ENCODE results near the gene ABCE1.

- TF ChIP-seq, protein P1, sequence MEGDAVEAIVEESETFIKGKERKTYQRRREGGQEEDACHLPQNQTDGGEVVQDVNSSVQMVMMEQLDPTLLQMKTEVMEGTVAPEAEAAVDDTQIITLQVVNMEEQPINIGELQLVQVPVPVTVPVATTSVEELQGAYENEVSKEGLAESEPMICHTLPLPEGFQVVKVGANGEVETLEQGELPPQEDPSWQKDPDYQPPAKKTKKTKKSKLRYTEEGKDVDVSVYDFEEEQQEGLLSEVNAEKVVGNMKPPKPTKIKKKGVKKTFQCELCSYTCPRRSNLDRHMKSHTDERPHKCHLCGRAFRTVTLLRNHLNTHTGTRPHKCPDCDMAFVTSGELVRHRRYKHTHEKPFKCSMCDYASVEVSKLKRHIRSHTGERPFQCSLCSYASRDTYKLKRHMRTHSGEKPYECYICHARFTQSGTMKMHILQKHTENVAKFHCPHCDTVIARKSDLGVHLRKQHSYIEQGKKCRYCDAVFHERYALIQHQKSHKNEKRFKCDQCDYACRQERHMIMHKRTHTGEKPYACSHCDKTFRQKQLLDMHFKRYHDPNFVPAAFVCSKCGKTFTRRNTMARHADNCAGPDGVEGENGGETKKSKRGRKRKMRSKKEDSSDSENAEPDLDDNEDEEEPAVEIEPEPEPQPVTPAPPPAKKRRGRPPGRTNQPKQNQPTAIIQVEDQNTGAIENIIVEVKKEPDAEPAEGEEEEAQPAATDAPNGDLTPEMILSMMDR (conservative IDR thresholded peaks at IDR 0.05; ENCODE audit: low read depth, low read length), result no peak
- no peak for TF ChIP-seq EZH2phosphoT487 (IDR thresholded peaks at IDR 0.05; ENCODE audit: borderline replicate concordance, low read length)
Observed at GRCh38 chr4:145177906-145178538, 79.9 kb downstream of the ABCE1 start.

Measured in PC-3 (cell line).